Naive thymus-derived CD4-positive, alpha-beta T cell (primary cell): ENCODE results near the gene SSTR5. TPM values are rescaled to one million over a fixed set of nuclear protein-coding genes. Genes with fewer than 3 reads are reported as not detected.

Experiments used
- ATAC-seq: fragments of 150-1000 bp; cut with Tn5 transposase; 2 replicates; pipeline ENCODE4 v1.10.0; 2021; ENCODE audit warnings: mild to moderate bottlenecking, moderate library complexity
- CTCF ChIA-PET: fragments of 350-600 bp; sonication (Branson Sonifier 250); formaldehyde crosslinking; loops from one replicate; lab custom pipeline; 2021; ENCODE audit warnings: antibody characterized with exemption; lab: Charles Lee
- POLR2A ChIA-PET: fragments of 350-600 bp; sonication (Branson Sonifier 250); formaldehyde crosslinking; loops from one replicate; lab custom pipeline; 2021; ENCODE audit warnings: antibody characterized with exemption, inconsistent platforms; lab: Charles Lee
- DNase-seq, 9 donors: peaks; one replicate each; pipeline versions ENCODE4 v3.0.0 to v3.0.0-alpha.2; 2020 to 2022; ENCODE audit warnings: mixed read lengths in 1 of 9
- H3K27ac ChIP-seq: one replicate; pipeline ENCODE4 v1.7.0; 2013; ENCODE audit warnings: mild to moderate bottlenecking, low read depth, low read length, moderate library complexity
- H3K27me3 ChIP-seq, 2 donors: one replicate each; pipeline ENCODE4 v1.7.0; 2013; ENCODE audit warnings: low read length in 2 of 2, mild to moderate bottlenecking in 2 of 2, moderate library complexity in 2 of 2; ENCODE audit not compliant: control insufficient read depth in 2 of 2, insufficient read depth in 2 of 2
- H3K36me3 ChIP-seq, 3 experiments: 1 replicate in 2 of 3; 2 replicates in 1 of 3; pipeline ENCODE4 v1.7.0; 2013; ENCODE audit warnings: low read length in 3 of 3, mild to moderate bottlenecking in 3 of 3, moderate library complexity in 1 of 3; ENCODE audit not compliant: insufficient read depth in 3 of 3, control insufficient read depth in 2 of 3
- H3K4me1 ChIP-seq, 2 donors: one replicate each; pipeline ENCODE4 v1.7.0; 2013; ENCODE audit warnings: low read length in 2 of 2, mild to moderate bottlenecking in 2 of 2, moderate library complexity in 1 of 2; ENCODE audit not compliant: control insufficient read depth in 2 of 2, insufficient read depth in 2 of 2
- H3K4me3 ChIP-seq: 2 replicates; pipeline ENCODE4 v1.7.0; 2013; ENCODE audit warnings: mild to moderate bottlenecking, low read length
- H3K9me3 ChIP-seq, 3 experiments: 1 replicate in 2 of 3; 2 replicates in 1 of 3; pipeline ENCODE4 v1.7.0; 2013; ENCODE audit warnings: low read length in 3 of 3; ENCODE audit not compliant: control insufficient read depth in 2 of 3
- H3K27ac Mint-ChIP-seq, 9 donors: one replicate each; pipeline ENCODE4 v1.8.0; 2020 to 2022; ENCODE audit warnings: mixed read lengths in 9 of 9, mild to moderate bottlenecking in 8 of 9, moderate library complexity in 5 of 9, inconsistent platforms in 2 of 9
- H3K27me3 Mint-ChIP-seq, 5 donors: one replicate each; pipeline ENCODE4 v1.8.0; 2021 to 2022; ENCODE audit warnings: mixed read lengths in 5 of 5, mild to moderate bottlenecking in 1 of 5
- H3K36me3 Mint-ChIP-seq, 5 donors: one replicate each; pipeline ENCODE4 v1.8.0; 2020 to 2022; ENCODE audit warnings: mixed read lengths in 5 of 5, mild to moderate bottlenecking in 3 of 5, inconsistent platforms in 1 of 5
- H3K4me1 Mint-ChIP-seq, 7 donors: one replicate each; pipeline ENCODE4 v1.8.0; 2020 to 2022; ENCODE audit warnings: mixed read lengths in 7 of 7, mild to moderate bottlenecking in 3 of 7, inconsistent platforms in 1 of 7
- H3K4me3 Mint-ChIP-seq, 10 donors: one replicate each; pipeline ENCODE4 v1.8.0; 2020 to 2022; ENCODE audit warnings: mild to moderate bottlenecking in 10 of 10, mixed read lengths in 10 of 10, moderate library complexity in 6 of 10, inconsistent platforms in 2 of 10
- H3K9me3 Mint-ChIP-seq, 11 donors: one replicate each; pipeline ENCODE4 v1.8.0; 2020 to 2022; ENCODE audit warnings: mixed read lengths in 11 of 11, mild to moderate bottlenecking in 4 of 11, inconsistent platforms in 1 of 11, moderate library complexity in 1 of 11
- intact Hi-C, 2 donors: fragments of 100-400 bp; cut with micrococcal nuclease; formaldehyde crosslinking; loops; one replicate each; pipeline ENCODE4 v1.15.1; 2023
- polyA plus RNA-seq, 2 donors: library from polyadenylated mRNA; unstranded; fragments of 300-500 nt; fragmentation: Illumina TruSeq; gene quantifications; one replicate each; pipeline ENCODE4 v1.2.3, GENCODE V29; 2021
- total RNA-seq, 6 experiments: library from RNA in 5 of 6; stranded (reverse) in 5 of 6; gene quantifications; 1 replicate in 5 of 6; 2 replicates in 1 of 6; pipeline ENCODE4 v1.2.3 and lab custom pipeline; 2021 to 2026

Gene SSTR5
- total and polyA plus RNA-seq, 7 experiments from 2014 or later = not detected

DNA sequence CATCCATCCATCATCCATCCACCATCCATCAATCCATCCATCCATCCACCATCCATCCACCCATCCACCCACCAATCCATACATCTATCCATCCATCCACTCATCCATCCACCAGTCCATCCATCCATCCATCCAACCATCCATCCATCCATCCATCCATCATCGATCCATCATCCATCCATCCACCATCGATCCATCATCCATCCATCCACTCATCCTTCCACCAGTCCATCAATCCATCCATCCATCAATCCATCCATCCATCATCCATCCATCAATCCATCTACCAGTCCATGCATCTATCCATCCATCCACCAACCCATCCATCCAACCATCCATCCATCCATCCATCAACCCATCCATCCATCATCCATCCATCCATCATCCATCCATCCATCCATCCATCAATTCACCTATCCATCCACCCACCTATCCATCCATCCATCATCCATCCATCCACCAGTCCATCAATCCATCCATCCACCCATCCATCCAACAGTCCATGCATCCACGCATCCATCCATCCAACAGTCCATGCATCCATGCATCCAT is 39.3 kb upstream of the SSTR5 start:
- no peaks in the 10 kb centered on the region for H3K27me3 ChIP-seq
- POLR2A ChIA-PET = interaction anchor here (0.9 kb wide), 1 partner anchor 13 kb away, joined by 4 read pairs; no protein-coding TSS in a partner anchor
- H3K4me1 ChIP-seq = no peaks in the 10 kb centered on the region
- ATAC-seq (no peak), DNase-seq (no peak)
- H3K9me3 Mint-ChIP-seq = no peaks in the 10 kb centered on the region
- H3K9me3 ChIP-seq = no peaks in the 10 kb centered on the region
- no peak overlapping the region for H3K27ac ChIP-seq
- H3K36me3 ChIP-seq = no peaks in the 10 kb centered on the region
- H3K4me3 ChIP-seq = no peak overlapping the region
- no peaks in the 10 kb centered on the region for H3K36me3 Mint-ChIP-seq
- intact Hi-C loops = no loop called here
- peaks cover 0 to 3% (median 0%) of the 10 kb centered on the region in 7 donors for H3K4me1 Mint-ChIP-seq
- H3K27ac Mint-ChIP-seq = no peak overlapping the region
- peaks cover 0 to 12% (median 5%) of the 10 kb centered on the region in 5 donors for H3K27me3 Mint-ChIP-seq
- CTCF ChIA-PET = no interaction called here
- H3K4me3 Mint-ChIP-seq = no peak overlapping the region

DNA sequence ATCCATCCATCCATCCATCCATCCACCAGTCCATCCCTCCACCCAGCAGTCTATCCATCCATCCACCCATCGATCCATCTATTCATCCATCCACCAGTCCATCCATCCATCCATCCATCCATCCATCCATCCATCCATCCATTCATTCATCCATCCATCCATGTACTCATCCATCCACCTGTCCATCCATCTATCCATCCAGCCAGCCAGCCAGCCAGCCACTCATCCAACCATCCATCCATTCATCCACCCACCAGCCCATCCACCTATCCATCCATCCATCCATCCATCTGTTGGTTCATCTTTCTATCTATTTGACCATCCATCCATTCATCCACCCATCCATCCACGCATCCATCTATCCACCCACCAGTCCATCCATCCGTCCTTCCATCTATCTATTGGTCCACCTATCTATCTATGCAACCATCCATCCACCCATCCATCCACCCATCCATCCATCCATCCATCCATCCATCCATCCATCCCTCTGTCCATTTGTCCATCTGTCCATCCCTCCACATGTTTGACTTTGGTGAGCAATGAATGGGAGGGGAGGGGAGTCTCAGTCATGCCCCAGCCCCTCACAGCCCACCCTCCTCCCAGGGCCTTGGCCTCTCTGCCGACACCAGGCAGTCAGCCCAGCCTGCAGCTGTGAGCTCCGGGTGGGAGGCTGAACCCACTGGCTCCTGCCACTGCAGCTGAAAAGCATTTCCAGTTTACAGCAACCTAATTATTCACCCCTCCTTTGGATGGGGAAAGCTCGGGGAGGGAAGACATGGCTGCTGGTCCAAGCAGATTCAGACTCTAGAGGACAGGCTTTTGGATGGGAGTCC is 38.1 kb upstream of the SSTR5 start:
- Mint-ChIP-seq H3K4me1 (peaks cover 0 to 1% (median 0%) of the 10 kb centered on the region in 7 donors), H3K9me3 (no peaks in the 10 kb centered on the region), H3K27me3 (peaks cover 0 to 5% (median 2%) of the 10 kb centered on the region in 5 donors), H3K36me3 (no peaks in the 10 kb centered on the region), H3K4me3 (no peak overlapping the region), H3K27ac (no peak overlapping the region)
- Histone ChIP-seq H3K27ac (no peak overlapping the region), H3K36me3 (no peaks in the 10 kb centered on the region), H3K27me3 (no peaks in the 10 kb centered on the region), H3K4me3 (no peak overlapping the region), H3K9me3 (no peaks in the 10 kb centered on the region), H3K4me1 (no peaks in the 10 kb centered on the region)
- ChIA-PET CTCF (no interaction called here), POLR2A (interaction anchor here (0.9 kb wide), 1 partner anchor 14 kb away, joined by 4 read pairs; no protein-coding TSS in a partner anchor)
- no peak for ATAC-seq
- DNase-seq = no peak
- intact Hi-C loops = no loop called here

DNA sequence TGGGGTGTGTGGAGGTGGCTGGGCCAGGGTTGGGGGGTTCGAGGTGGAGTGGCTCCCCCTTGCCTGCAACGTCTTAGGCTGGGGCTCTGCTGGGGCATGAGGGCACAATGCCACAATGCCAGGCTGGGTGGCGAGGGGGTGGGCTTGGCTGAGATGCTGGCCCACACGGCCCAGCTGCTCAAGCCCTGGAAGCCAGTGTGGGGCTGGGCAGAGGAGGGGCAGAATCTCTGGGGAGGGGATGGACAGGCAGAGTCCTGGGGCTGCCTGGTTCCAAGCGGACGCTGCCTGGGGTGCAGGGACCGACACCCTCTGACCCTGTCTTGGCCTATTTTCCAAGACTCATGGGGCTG is 37.5 kb upstream of the SSTR5 start:
- DNase-seq (no peak), ATAC-seq (no peak)
- Mint-ChIP-seq H3K27me3 (no peaks in the 10 kb centered on the region), H3K27ac (no peak overlapping the region), H3K4me3 (peak overlapping the region in 1 of 10 donors; percentile 29), H3K4me1 (no peaks in the 10 kb centered on the region), H3K36me3 (no peaks in the 10 kb centered on the region), H3K9me3 (no peaks in the 10 kb centered on the region)
- ChIA-PET POLR2A (no interaction called here), CTCF (interaction anchor here (0.6 kb wide), 1 partner anchor 9 kb away, joined by 3 read pairs; no protein-coding TSS in a partner anchor)
- Histone ChIP-seq H3K27ac (no peak overlapping the region), H3K36me3 (no peaks in the 10 kb centered on the region), H3K4me1 (no peaks in the 10 kb centered on the region), H3K27me3 (no peaks in the 10 kb centered on the region), H3K9me3 (no peaks in the 10 kb centered on the region), H3K4me3 (no peak overlapping the region)
- intact Hi-C loops = no loop called here

DNA sequence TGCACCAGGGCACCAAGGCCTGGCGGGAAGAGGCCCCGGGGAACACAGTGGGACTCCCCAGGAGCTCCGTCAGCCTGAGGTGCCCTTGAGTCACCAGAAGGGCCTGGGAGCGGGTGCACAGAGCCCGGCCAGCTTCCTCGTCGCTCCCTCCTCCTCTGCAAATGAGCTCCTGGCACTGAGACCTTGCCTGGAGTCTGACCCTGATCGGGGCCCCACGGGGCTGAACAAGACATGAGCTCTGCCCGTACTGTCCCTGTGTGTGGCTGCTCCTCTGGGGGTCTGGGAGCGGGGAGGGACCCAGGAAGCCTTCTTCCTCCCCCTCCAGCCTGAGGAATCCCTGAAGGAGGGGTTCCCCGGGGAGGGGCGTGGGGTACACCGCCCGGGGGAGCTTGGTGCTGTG is 36.4 kb upstream of the SSTR5 start:
- ATAC-seq (no peak), DNase-seq (no peak)
- Histone ChIP-seq H3K36me3 (no peaks in the 10 kb centered on the region), H3K27ac (no peak overlapping the region), H3K4me1 (no peaks in the 10 kb centered on the region), H3K9me3 (no peaks in the 10 kb centered on the region), H3K27me3 (no peaks in the 10 kb centered on the region), H3K4me3 (no peak overlapping the region)
- H3K36me3 Mint-ChIP-seq = no peaks in the 10 kb centered on the region
- no peaks in the 10 kb centered on the region for H3K4me1 Mint-ChIP-seq
- no peaks in the 10 kb centered on the region for H3K9me3 Mint-ChIP-seq
- CTCF ChIA-PET = no interaction called here
- POLR2A ChIA-PET = no interaction called here
- H3K27me3 Mint-ChIP-seq = no peaks in the 10 kb centered on the region
- intact Hi-C loops = no loop called here
- no peak overlapping the region for H3K4me3 Mint-ChIP-seq
- no peak overlapping the region for H3K27ac Mint-ChIP-seq

DNA sequence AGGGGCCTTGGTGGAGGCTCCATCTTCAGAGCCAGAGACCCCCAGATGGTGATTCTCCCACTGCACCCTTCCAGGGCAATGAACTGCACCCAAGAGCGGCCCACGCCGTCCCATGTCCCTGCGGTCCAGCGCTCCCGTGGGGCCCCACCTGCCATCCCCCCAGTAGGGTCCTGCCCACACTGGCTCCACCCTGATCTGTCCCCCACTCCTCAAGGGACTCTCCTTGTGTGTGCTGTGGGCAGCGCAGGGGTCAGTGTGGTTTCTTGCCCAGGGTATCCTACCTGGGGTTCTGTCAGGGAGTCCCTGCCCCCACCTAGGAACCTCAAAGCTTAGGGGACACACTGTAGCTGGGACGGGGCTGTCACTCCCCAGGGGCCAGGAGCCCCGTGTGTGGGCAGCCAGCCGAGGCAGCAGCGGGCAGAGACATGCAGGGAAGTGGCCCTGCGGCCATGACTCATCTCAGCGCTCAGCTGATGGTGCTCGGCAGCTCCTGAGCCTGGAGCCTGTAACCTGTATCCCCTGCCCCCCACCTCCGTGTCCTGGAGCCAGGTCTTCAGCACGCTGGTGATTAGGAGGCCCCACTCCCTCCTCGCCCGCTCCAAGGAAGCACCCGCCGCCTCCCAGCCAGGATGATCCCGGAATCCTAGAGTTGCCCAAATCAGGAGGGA is 35.7 kb upstream of the SSTR5 start:
- no peak for DNase-seq
- CTCF ChIA-PET = no interaction called here

DNA sequence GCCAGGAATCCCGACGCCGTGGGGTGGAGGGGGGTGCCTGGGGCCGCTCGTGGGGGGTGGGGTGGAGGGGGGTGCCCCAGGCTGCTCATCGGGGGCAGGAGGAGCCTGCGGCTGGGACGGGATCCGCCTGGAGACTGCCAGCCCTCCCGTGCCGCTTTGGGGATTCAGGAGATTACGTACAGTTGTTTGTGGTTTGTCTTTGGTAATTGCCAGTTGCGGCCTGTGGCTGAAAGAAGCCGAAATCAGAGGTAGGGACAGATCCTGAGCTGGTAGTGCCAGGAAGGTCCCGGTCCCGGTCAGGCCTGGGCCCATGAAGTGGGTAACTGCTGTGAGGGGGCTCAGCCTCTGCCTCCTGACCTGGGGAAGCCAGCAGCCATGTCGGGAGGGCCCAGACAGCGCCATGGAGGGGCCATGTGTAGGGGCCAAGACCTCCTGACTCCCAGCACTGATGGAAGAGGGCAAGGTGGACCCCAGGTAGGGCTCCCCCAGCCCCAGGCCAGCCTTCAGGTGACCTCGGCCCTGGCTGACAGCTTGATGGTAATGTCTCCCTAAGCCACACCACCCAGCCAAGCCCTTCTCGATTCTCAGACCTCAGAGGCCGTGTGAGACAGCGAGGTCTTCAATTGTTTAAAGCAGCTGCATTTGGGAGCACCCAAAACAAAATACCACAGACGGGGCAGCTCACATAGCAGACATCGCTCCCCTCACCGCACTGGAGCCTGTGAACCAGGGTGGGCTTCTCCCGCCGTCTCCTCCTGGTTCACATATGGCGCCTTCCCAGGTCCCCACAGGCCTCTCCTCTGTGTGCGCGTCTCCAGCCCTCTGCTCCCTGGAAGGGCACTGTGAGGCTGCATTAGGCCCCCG is 34.9 kb upstream of the SSTR5 start:
- no peaks in the 10 kb centered on the region for H3K4me1 Mint-ChIP-seq
- no peaks in the 10 kb centered on the region for H3K36me3 ChIP-seq
- no peak overlapping the region for H3K4me3 ChIP-seq
- ChIA-PET CTCF (no interaction called here), POLR2A (no interaction called here)
- peak; percentile 10 for ATAC-seq
- no peak for DNase-seq
- no peaks in the 10 kb centered on the region for H3K27me3 ChIP-seq
- intact Hi-C loops = no loop called here
- no peaks in the 10 kb centered on the region for H3K4me1 ChIP-seq
- H3K27ac ChIP-seq = no peak overlapping the region
- no peaks in the 10 kb centered on the region for H3K27me3 Mint-ChIP-seq
- peaks cover 0 to 7% (median 0%) of the 10 kb centered on the region in 11 donors for H3K9me3 Mint-ChIP-seq
- no peak overlapping the region for H3K4me3 Mint-ChIP-seq
- H3K9me3 ChIP-seq = peaks cover 0 to 6% (median 0%) of the 10 kb centered on the region in 3 experiments
- H3K27ac Mint-ChIP-seq = no peak overlapping the region
- peaks cover 0 to 3% (median 0%) of the 10 kb centered on the region in 5 donors for H3K36me3 Mint-ChIP-seq

More for the DNA sequence above, 35.7 kb upstream of the SSTR5 start:
- no peaks in the 10 kb centered on the region for H3K36me3 ChIP-seq
- Mint-ChIP-seq H3K27me3 (no peaks in the 10 kb centered on the region), H3K27ac (no peak overlapping the region), H3K9me3 (peaks cover 0 to 3% (median 0%) of the 10 kb centered on the region in 11 donors), H3K4me3 (no peak overlapping the region), H3K4me1 (no peaks in the 10 kb centered on the region), H3K36me3 (no peaks in the 10 kb centered on the region)
- intact Hi-C loops = no loop called here
- no peak overlapping the region for H3K27ac ChIP-seq
- POLR2A ChIA-PET = no interaction called here
- no peak overlapping the region for H3K4me3 ChIP-seq
- peaks cover 0 to 6% (median 0%) of the 10 kb centered on the region in 3 experiments for H3K9me3 ChIP-seq
- H3K4me1 ChIP-seq = no peaks in the 10 kb centered on the region
- H3K27me3 ChIP-seq = no peaks in the 10 kb centered on the region
- no peak for ATAC-seq
